ENCODE data around the gene SLC25A19.

Gene SLC25A19

GRCh38 chr17:75289115-75289831 is at the start of gene SLC25A19:
TSS of gene SLC25A19 (minus strand) at chr17:75289433. CDS start at chr17:75286764, 2,669 bp downstream.
- peak; percentile 88 to 94 for DNase-seq (ENCODE audit: low read depth in 2 of 2, low spot score in 1 of 2)

- DNase-seq (ENCODE audit: low read depth in 2 of 2, low spot score in 1 of 2) = no peak
Measured at GRCh38 chr17:75338335-75338734, 49.1 kb upstream of the SLC25A19 start.

GRCh38 chr17:75335315-75335714 is 46.1 kb upstream of the SLC25A19 start:
- no peak for DNase-seq (ENCODE audit: low read depth in 2 of 2, low spot score in 1 of 2)

DNA sequence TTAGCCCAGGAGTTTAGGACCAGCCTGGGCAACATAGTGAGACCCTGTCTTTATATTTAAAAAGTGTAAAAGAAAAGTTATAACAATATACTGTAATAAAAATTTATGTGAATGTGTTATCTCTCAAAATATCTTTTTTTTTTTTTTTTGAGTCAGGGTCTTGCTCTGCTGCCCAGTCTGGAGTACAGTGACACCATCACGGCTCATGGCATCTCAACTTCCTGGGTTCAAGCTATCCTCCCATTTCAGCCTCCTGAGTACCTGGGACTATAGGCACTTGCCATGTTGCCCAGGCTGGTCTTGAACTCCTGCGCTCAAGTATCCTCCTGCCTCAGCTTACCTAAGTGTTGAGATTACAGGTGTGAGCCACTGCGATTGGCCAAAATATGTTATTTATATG is 45.5 kb upstream of the SLC25A19 start:
- no peak for DNase-seq (ENCODE audit: low read depth in 2 of 2, low spot score in 1 of 2)

- DNase-seq (ENCODE audit: low read depth in 2 of 2, low spot score in 1 of 2) = no peak
Measured at GRCh38 chr17:75331671-75332070, 42.4 kb upstream of the SLC25A19 start.

GRCh38 chr17:75327757-75328156 is 38.5 kb upstream of the SLC25A19 start:
- DNase-seq (ENCODE audit: low read depth in 2 of 2, low spot score in 1 of 2) = no peak

- DNase-seq (ENCODE audit: low read depth in 2 of 2, low spot score in 1 of 2) = no peak
Measured at GRCh38 chr17:75326226-75326848, 37.1 kb upstream of the SLC25A19 start.

- DNase-seq (ENCODE audit: low read depth in 2 of 2, low spot score in 1 of 2) = no peak
Measured at GRCh38 chr17:75325827-75326225, 36.6 kb upstream of the SLC25A19 start.

- DNase-seq (ENCODE audit: low read depth in 2 of 2, low spot score in 1 of 2) = no peak
Measured at GRCh38 chr17:75325348-75325747, 36.1 kb upstream of the SLC25A19 start.

GRCh38 chr17:75321506-75321905 is 32.3 kb upstream of the SLC25A19 start:
- no peak for DNase-seq (ENCODE audit: low read depth in 2 of 2, low spot score in 1 of 2)

DNA sequence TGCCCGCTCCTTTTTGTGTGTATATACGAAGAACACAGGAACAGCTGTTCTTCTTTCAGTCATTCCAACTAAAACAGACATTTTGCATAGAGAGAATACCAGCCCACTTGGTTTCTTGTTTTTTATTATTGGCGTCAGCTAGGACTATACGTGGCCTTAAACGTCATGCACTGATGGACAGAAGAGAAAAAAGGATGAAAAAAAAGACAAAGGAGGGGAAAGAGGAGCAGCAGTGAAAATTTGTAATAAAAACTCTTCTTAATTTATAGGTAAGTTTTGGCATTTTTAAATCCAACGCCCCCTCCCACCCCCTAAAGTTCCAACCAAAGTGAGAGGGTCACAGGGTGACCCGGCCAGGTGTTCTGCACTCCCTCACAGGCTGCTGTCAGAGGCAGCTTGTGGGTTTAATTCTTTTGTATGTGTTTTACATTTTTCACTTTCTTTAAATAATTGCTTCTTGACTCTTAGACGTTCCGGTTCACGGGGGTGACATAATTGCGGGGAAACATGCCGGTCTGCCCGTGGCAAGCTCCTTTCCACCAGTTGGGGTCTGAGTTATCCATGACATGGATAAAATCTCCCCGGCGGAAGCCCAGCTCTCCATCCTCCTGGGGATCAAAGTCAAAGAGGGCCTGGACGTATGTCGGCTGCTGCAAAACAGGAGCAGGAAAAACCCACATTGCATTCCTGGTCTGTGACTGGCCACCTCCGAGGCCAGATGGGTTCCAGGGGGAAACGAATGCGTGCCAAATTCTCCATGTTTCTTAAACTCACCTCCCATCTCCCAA is 30.9 kb upstream of the SLC25A19 start:
- DNase-seq (ENCODE audit: low read depth in 2 of 2, low spot score in 1 of 2) = no peak

- DNase-seq (ENCODE audit: low read depth in 2 of 2, low spot score in 1 of 2) = no peak
Measured at GRCh38 chr17:75318615-75319222, 29.5 kb upstream of the SLC25A19 start.

DNA sequence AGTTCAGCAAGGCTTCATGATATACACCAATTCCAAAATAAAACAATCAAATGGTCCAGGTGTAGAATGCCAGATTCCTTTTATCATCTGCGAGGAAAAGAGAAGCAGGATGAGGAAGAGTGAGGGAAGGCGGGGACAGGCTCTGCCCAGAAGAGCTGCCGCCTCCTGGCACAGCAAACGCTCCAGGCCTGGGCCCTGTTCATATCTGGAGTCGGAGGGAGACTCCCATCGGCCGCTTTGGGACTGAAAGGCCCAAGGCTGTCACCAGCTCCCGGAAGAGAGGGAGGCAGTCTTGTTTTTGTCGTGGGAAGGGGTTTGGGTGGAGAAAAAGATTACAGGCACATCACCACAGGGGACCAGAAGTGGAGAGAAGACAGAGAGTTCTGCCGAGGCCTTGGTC is 29.0 kb upstream of the SLC25A19 start:
- no peak for DNase-seq (ENCODE audit: low read depth in 2 of 2, low spot score in 1 of 2)

DNA sequence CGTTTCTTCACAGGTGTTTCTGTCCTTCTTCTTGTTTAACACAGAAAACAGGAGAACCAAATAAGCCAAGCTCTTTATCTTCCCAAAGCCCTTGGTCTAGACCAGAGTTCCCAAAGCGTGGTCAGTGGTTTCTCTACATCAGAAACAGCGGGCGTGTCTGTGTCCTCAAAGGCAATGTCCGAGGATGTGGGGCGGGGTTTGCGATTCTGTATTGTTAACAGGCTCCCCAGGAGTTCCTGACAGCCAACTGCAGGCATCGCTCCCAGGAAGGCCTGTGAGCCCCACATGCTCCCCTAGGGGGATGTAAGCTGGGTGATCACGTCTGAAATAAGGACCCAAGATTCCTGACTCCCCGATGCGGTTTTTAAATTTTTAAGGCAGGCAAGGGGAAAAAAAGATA is 28.4 kb upstream of the SLC25A19 start:
- no peak for DNase-seq (ENCODE audit: low read depth in 2 of 2, low spot score in 1 of 2)

DNA sequence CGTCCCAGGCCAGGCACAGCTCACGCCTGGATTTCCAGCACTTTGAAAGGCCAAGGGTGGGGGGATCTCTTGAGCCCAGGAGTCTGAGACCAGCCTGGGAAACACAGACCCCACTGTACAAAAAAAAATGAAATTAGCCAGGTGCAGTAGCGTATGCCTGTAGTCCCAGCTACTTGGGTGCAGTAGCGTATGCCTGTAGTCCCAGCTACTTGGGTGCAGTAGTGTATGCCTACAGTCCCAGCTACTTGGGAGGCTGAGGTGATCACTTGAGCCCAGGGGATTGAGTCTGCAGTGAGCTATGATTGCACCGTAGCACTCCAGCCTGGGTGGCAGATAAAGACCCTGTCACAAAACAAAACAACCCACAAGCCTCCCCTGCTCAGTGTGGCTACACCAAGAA is 27.0 kb upstream of the SLC25A19 start:
- no peak for DNase-seq (ENCODE audit: low read depth in 2 of 2, low spot score in 1 of 2)

GRCh38 chr17:75315541-75316243 is 26.5 kb upstream of the SLC25A19 start:
- DNase-seq (ENCODE audit: low read depth in 2 of 2, low spot score in 1 of 2) = no peak

- no peak for DNase-seq (ENCODE audit: low read depth in 2 of 2, low spot score in 1 of 2)
Measured at GRCh38 chr17:75313941-75314551, 24.8 kb upstream of the SLC25A19 start.

DNA sequence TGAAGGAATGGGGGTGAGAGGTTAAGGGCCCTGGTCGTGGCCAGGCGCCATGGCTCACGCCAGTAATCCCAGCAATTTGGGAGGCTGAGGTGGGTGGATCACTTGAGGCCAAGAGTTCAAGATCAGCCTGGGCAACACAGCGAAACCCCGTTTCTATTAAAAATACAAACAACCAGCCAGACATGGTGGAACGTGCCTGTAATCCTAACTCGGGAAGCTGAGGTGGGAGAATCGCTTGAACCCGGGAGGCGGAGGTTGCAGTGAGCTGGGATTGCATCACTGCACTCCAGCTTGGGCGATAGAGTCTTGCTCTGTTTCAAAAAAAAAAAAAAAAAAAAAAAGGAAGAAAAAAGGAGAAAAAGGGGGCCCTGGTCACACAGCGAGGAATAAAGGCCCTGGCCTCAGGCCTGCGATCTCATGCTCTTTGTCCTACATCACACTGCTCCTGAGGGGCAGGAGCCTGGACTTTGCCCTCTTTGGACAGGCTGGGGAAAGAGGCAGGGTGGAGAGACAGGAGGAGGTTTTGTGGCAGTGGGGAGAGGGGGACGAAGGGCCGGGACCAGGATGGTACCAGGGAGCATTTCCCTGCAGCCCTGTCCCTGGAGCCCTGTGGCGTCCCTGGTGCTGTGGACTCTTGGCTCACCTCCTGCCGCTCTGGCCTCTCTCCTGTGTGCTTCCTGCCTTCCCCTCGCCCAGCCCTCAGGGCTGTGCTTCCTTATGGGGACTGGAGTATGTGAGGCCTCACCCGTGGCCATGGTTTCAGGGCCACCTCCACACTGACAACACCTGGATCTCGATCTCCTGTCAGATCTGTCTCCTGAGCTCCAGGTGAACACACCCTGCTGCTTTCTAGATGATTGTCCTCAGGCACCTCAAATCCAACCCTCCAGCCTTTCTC is 19.7 kb upstream of the SLC25A19 start:
- DNase-seq (ENCODE audit: low read depth in 2 of 2, low spot score in 1 of 2) = no peak

GRCh38 chr17:75307957-75308731 is 18.9 kb upstream of the SLC25A19 start:
- DNase-seq (ENCODE audit: low read depth in 2 of 2, low spot score in 1 of 2) = no peak
